Germinal center (tissue), 1 donor: Measurements from ENCODE around the gene CXADR.
"Not testable (repeated sequence)": the region's sequence is repeated elsewhere in the genome, so short reads cannot be mapped to it uniquely, and the experiment has no call there.

ENCODE experiments used
- DNase-seq: peaks from one replicate; pipeline ENCODE4 v3.0.0; 2012; ENCODE audit warnings: mixed read lengths, low spot score

The CXADR gene

DNA sequence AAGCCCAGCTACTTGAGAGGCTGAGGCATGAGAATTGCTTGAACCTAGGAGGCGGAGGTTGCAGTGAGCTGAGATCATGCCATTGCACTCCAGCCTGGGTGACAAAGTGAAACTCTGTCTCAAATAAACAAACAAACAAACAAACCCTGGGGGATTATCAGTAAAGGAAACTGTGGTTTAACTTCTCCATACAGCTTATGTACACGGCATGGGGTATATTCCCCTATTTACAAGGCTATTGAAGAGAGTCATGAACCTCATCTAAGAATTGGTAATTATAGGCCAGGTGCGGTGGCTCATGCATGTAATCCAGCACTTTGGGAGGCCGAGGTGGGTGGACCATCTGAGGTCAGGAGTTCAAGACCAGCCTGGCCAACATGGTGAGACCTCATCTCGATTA, 9.9 kb upstream of the CXADR start:
- DNase-seq = not testable (repeated sequence)

- DNase-seq = no peak
Observed at GRCh38 chr21:17506951-17507350, 5.9 kb upstream of the CXADR start.

- no peak for DNase-seq
Observed at GRCh38 chr21:17507591-17507990, 5.3 kb upstream of the CXADR start.

GRCh38 chr21:17513214-17514123, 626 bp downstream of the CXADR start:
- peak; percentile 18 for DNase-seq

DNA sequence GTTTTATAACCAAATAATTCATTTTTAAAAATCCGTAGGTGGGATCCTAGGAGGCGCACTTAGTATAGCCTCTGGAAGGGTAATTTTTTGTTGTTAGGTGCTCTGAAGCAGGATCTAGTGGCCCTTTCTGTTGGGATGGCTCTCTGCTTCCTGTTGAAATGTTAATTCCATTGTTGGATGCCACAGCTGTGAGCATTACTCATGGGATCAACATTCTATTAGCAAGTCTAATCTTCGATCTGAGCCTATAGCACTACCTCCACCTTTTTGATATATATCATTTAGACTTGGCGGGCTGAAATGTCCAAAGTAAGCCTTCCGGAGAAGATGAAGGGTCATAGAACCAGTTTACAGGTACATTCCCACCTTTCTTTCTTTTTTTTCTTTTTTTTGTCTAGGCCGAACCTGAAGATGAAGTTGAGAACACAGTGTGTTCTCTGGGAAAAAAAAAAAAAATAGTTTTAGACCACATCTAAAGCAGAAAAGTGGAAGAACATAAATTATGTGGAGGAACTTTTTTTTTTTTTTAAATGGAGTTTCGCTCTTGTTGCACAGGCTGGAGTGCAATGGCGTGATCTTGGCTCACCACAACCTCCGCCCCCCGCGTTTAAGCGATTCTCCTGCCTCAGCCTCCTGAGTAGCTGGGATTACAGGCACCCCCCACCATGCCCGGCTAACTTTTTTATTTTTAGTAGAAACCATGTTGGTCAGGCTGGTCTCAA, 1.4 kb downstream of the CXADR start:
- no peak for DNase-seq

DNA sequence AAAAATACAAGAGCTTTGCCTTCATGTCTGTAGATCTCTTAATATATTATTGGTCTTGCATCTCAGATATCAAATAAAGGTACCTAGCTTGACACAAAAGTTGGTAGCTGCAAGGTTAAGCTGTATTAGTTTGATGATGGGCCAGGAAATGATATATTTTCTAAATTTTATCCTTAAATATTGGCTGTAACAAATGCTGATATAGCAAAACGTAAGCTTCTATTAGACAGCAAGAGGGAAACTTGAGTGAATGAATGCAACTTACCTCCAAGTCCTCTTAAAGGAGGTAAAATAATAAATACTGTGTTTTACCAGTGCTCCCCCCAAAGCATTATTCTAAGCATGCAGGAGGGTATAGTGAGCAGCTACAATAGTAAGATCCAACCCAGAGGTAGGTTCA, 4.2 kb downstream of the CXADR start:
- DNase-seq = not testable (repeated sequence)

- DNase-seq = no peak
Observed at GRCh38 chr21:17519208-17519738, 6.4 kb downstream of the CXADR start.

DNA sequence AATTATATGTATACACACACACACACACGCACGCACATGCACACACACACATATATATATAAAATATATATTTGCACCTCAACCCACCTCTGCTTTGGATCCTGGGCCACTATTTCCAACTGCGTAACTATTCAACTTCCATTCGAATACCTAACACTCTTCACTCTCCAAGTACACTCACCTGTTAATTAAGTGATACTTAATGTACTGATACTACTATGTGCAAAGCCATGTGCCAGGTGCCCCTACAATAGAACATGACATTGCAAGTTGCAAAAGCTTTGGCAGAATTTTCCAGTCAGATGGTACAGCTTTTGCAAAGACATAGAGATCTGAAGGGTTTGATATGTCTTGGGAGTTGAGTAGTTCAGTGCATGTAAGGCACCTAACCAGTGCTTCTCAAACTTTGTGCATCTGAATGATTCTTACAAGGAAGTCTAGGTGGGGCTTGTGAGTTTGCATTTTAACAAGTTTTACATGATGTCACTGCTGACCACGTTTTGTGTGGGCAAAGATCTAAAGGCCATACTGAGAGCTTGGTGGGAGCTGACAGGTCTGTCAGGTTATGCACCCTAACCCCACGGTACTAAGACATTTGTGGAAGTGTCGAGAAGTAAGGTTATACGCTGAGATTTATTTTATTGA, 7.2 kb downstream of the CXADR start:
- no peak for DNase-seq

DNA sequence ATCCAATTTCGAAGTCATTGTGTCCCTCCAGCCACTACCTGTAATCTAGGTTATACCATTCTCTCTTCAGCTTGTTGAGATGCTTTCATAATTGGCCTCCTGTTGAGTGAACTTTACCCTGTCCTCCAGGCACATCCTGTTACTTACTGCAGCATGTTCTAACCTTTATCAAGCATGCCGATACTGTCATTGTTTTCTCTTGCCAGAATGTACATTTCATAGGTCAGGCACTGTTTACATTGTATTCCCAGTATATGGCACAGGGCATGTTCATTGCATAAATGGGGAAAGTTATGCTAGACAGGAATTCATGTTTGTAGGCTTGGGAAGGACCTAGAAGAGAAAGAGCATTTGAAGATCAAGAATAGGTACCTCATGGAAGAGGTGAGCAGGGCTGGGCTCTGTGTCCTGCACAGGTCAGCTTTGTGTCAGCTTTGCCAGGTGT, 10.2 kb downstream of the CXADR start:
- no peak for DNase-seq

DNA sequence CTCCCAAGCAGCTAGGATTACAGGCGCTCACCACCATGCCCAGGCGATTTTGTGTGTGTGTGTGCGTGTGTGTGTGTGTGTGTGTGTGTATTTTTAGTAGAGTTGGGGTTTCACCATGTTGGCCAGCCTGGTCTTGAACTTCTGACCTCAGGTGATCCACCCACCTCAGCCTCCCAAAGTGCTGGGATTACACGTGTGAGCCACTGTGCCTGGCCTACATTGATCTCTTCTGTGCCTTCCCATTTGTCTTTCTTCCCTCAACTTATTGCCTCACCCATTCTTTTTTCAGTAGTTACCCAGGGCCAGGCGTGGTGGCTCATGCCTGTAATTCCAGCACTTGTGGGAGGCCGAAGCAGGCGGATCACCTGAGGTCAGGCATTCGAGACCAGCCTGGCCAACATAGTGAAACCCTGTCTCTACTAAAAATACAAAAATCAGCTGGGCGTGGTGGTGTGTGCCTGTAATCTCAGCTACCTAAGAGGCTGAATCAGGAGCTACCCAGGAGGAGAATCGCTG, 11.2 kb downstream of the CXADR start:
- not testable (repeated sequence) for DNase-seq

GRCh38 chr21:17524635-17525034, 11.8 kb downstream of the CXADR start:
- DNase-seq = no peak

GRCh38 chr21:17526776-17527175, 13.9 kb downstream of the CXADR start:
- DNase-seq = no peak

DNA sequence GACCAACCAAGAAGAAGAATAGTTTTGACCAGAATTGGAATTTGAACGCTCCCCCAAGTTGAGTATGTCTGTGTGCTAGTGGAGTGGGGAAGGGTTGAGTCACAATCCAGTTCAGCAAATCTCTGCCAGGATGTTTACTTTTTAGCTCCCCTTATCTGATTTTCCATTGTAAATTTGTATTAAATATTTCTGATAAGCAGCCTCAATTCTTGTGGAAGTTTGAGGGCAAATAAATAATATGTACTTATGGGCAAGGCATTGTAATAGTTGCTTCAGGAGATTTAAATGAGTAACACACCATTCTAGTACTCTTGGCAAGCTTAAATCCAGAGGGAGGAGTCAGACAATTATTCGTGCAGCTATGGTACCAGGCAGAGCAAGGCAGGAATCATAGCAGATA, 14.4 kb downstream of the CXADR start:
- no peak for DNase-seq

DNA sequence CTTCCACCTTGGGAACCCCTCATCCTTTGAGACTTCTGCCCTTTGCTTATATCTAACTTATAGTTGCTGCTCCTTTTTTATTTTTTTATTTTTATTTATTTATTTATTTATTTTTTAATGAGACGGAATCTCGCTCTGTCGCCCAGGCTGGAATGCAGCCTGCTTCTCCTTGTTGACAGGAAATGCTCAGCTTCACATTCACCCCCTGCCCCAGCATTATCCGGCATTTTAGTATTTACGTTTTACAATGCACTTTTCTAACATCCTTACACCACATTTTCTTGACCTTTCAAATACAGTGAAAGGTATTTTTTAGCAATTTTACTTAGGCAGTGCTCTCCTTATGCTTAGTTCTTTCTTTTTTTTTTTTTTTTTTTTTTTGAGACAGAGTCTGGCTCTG, 14.9 kb downstream of the CXADR start:
- no peak for DNase-seq

DNA sequence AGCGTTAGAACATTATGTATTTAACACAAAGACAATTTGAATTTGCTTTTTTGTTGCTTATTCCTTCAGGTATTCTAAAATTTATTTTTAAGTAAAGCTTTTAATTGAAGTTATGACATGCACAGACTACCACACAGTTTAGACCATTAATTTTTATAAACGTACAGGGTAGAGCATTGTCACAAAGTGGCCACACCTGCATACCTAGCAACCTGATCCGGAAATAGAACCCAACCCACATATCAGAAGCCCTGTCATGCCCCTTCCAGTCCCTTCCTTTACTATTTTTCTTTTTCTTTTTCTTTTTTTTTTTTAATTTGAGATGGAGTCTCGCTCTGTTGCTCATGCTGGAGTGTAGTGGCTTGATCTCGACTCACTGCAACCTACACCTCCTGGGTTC, 16.8 kb downstream of the CXADR start:
- DNase-seq = no peak

DNA sequence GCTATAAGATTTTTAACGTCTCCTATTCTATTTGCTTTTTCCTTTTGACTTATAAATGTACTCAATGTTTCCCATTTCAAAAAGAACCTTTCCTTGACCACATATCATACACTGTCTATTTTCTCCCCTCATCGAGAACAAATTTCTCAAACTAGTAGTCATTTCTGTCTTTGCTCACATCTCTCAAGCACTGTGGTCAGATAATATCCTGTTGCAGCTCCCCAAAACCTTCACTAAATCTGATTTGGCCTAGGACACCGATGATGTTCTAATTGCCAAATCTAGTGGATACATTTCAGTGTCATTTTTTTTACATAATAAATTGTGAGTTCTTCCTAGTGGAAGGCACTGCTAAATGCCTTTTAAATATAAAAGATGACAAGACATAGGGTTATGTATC, 19.4 kb downstream of the CXADR start:
- no peak for DNase-seq

DNA sequence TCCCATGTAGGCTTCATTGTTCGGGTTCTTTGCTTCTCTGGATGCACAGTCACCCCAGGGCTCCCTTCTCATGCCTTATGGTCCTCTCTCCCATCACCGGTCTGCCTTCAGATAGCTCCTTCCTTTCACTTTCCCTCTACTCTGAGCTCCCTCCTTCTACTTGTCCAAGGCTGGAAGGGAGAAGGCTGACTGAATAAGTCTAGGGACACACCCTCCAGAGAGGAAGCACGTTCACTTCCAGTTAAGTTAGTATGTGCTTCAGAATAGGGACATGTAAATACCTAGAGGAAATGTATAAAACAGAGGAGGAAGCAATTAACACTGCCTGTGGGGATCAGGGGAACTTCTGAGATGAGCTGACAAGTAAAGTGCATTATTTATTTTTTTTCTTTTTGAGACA, 23.5 kb downstream of the CXADR start:
- DNase-seq = no peak

DNA sequence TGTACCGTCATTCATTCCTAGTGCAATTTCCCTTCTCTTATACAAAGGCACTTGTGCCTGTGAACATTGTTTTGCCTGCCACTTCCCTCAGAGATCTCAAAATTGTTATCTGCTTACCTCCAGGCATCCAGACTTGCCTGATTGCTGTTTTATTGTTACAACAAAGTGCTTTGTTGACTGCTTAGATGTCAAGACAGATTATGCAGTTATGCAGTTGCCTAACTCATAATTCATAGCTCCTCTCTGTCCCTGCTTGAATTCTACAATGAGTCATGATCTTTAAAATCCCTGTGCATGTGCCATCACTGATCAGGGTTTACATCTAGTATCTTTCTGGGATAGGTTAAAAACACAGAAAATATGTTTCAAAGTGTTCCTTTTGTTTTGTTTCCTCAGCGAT, 24.5 kb downstream of the CXADR start:
- DNase-seq = no peak

DNA sequence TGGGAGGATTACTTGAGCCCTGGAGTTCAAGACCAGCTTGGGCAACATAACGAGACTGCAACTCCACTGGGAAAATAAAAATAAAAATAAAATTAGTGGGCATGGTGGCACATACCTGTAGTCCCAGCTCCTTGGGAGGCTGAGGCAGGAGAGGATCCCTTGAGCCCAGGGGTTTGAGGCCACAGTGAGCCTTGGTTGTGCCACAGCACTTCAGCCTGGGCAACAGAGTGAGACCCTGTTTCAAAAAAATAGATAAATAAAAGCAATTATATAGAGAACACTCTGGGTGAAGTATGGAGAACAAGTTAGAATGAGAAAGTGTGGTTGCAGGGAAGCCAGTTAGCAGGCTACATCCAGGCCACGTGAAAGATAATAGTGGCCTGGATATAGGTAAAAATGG, 25.7 kb downstream of the CXADR start:
- DNase-seq = no peak

GRCh38 chr21:17539323-17539722, 26.5 kb downstream of the CXADR start:
- DNase-seq = no peak

DNA sequence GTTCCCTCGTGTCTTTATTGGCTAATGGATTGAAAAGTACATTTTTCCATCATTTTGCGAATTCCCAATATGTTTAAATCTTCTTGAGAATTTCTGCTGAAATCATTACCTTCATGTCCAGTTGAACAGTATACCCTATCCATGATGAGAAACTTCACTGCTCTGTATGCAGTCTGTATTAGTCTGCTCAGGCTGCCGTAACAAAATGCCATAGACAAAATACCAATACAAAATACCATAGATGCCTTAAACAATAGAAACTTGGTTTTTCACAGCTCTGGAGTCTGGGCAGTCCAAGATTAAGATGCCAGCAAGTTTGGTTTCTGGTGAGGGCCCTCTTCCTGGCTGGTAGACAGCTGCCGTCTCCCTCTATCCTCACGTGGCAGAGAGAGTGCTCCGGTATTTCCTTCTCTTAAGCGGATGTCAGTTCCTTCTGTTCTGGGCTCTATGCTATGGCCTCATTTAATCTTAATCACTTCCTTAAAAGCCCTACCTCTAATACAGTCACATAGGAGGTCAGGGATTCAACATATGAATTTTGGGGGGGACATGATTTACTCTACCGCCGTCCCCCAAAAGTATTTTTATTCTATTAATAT, 27.0 kb downstream of the CXADR start:
- no peak for DNase-seq

DNA sequence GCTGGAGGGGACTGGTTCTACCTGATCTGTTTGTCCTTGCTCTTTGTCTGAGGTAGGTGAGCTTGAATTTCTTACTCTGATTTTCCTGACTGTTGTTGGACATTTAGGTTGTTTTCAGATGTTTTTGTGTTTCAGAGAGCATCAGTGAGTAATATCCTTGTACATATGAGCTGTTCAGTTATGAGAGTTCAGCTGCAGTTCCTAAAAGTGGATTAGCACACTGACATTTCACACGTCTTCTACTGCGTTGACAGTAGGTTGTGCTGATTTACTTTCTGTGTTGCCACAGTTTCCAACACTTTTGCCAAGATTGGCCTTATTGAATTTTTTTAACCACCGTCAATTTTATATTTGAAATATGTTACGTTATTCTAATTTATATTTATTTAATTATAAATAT, 27.7 kb downstream of the CXADR start:
- no peak for DNase-seq
